IMR-90 (cell line): Measurements from ENCODE around the gene TMEM145. TPM values are rescaled to one million over a fixed set of nuclear protein-coding genes. Genes with fewer than 3 reads are reported as not detected.

Experiments
- ATAC-seq: fragments of 200-7000 bp; cut with Tn5 transposase; 2 replicates; pipeline ENCODE4 v1.9.1; 2020; ENCODE audit warnings: low read depth, mild to moderate bottlenecking, moderate library complexity
- BruUV-seq: library from RNA; stranded (reverse); fragments of 400-500 nt; replicated peaks from 2 replicates; lab custom pipeline; 2021; lab: Mats Ljungman, UMichigan
- CTCF ChIA-PET: fragments of 300-600 bp; formaldehyde crosslinking; extraction: SDS; loops from one replicate; lab custom pipeline; 2021; ENCODE audit warnings: antibody characterized with exemption; lab: Yijun Ruan, JAX
- POLR2A ChIA-PET: fragments of 300-600 bp; sonication (Branson Sonifier 250); formaldehyde crosslinking; loops from one replicate; lab custom pipeline; 2022; ENCODE audit warnings: antibody characterized with exemption; ENCODE audit not compliant: unreplicated experiment; lab: Charles Lee
- DNase-seq: peaks from one replicate; pipeline ENCODE4 v3.0.0; 2013
- H2AFZ ChIP-seq: replicated peaks from 2 replicates; pipeline ENCODE3; 2013; ENCODE audit warnings: low read length, mild to moderate bottlenecking; ENCODE audit not compliant: poor library complexity
- H2AK5ac ChIP-seq: 2 replicates; pipeline ENCODE4 v1.6.1; 2013; ENCODE audit warnings: low read depth, low read length, inconsistent platforms
- H2AK9ac ChIP-seq: replicated peaks from 2 replicates; pipeline ENCODE3; 2013; ENCODE audit warnings: mild to moderate bottlenecking, low read depth, low read length, moderate library complexity; ENCODE audit not compliant: poor library complexity
- H2BK120ac ChIP-seq: 2 replicates; pipeline ENCODE4 v1.6.1; 2013; ENCODE audit warnings: low read depth, low read length, inconsistent platforms
- H2BK15ac ChIP-seq: 3 replicates; pipeline ENCODE4 v1.6.1; 2013; ENCODE audit warnings: low read depth, low read length, inconsistent platforms
- H2BK20ac ChIP-seq: 2 replicates; pipeline ENCODE4 v1.6.1; 2013; ENCODE audit warnings: low read depth, mild to moderate bottlenecking, inconsistent platforms, low read length, moderate library complexity
- H2BK5ac ChIP-seq: 2 replicates; pipeline ENCODE4 v1.6.1; 2013; ENCODE audit warnings: mild to moderate bottlenecking, low read depth, low read length, inconsistent platforms; ENCODE audit not compliant: poor library complexity, severe bottlenecking
- H3K14ac ChIP-seq: replicated peaks from 2 replicates; pipeline ENCODE4 v1.6.1; 2013; ENCODE audit warnings: low read depth, low read length, inconsistent platforms
- H3K18ac ChIP-seq: 2 replicates; pipeline ENCODE4 v1.6.1; 2013; ENCODE audit warnings: low read depth, low read length, control low read depth
- H3K23ac ChIP-seq: 2 replicates; pipeline ENCODE4 v1.6.1; 2013; ENCODE audit warnings: low read depth, low read length, inconsistent platforms
- H3K27ac ChIP-seq: 2 replicates; pipeline ENCODE4 v1.5.1; 2013; ENCODE audit warnings: mild to moderate bottlenecking, control low read depth, low read length; ENCODE audit not compliant: insufficient read depth
- H3K27me3 ChIP-seq: 2 replicates; pipeline ENCODE4 v1.6.1; 2013; ENCODE audit warnings: low read length; ENCODE audit not compliant: control insufficient read depth, insufficient read depth
- H3K36me3 ChIP-seq: 2 replicates; pipeline ENCODE4 v1.6.1; 2013; ENCODE audit warnings: low read length, mixed read lengths; ENCODE audit not compliant: control insufficient read depth, insufficient read depth
- H3K4ac ChIP-seq: 2 replicates; pipeline ENCODE4 v1.6.1; 2013; ENCODE audit warnings: low read depth, low read length, inconsistent platforms
- H3K4me1 ChIP-seq: 2 replicates; pipeline ENCODE4 v1.6.1; 2013; ENCODE audit warnings: low read length, mixed read lengths; ENCODE audit not compliant: control insufficient read depth, insufficient read depth
- H3K4me2 ChIP-seq: 2 replicates; pipeline ENCODE4 v1.6.1; 2013; ENCODE audit warnings: low read depth, mild to moderate bottlenecking, control low read depth, low read length, moderate library complexity
- H3K4me3 ChIP-seq: 2 replicates; pipeline ENCODE4 v1.5.1; 2013; ENCODE audit warnings: low read depth, mild to moderate bottlenecking, control low read depth, low read length, moderate library complexity; ENCODE audit not compliant: insufficient read depth
- H3K56ac ChIP-seq: 2 replicates; pipeline ENCODE4 v1.6.1; 2013; ENCODE audit warnings: low read length, inconsistent platforms; ENCODE audit not compliant: insufficient read depth; ENCODE audit errors: extremely low read depth
- H3K79me1 ChIP-seq, 2 experiments: 2 replicates each; pipeline ENCODE4 v1.6.1; 2013; ENCODE audit warnings: low read length in 2 of 2, inconsistent platforms in 1 of 2, low read depth in 1 of 2
- H3K9ac ChIP-seq: 2 replicates; pipeline ENCODE4 v1.6.1; 2013; ENCODE audit warnings: low read depth, low read length, control low read depth
- H3K9me1 ChIP-seq: 2 replicates; pipeline ENCODE4 v1.6.1; 2013; ENCODE audit warnings: low read length, inconsistent platforms; ENCODE audit not compliant: insufficient read depth
- H3K9me3 ChIP-seq: 2 replicates; pipeline ENCODE4 v1.6.1; 2013; ENCODE audit warnings: low read length; ENCODE audit not compliant: control insufficient read depth, insufficient read depth
- H4K20me1 ChIP-seq: 2 replicates; pipeline ENCODE4 v1.6.1; 2013; ENCODE audit warnings: low read length, inconsistent platforms; ENCODE audit not compliant: insufficient read depth
- H4K5ac ChIP-seq: 2 replicates; pipeline ENCODE4 v1.6.1; 2013; ENCODE audit warnings: mild to moderate bottlenecking, low read depth, low read length, control low read depth
- H4K8ac ChIP-seq, 2 experiments: 2 replicates each; pipeline ENCODE4 v1.6.1; 2013; ENCODE audit warnings: low read depth in 2 of 2, low read length in 2 of 2, control low read depth in 1 of 2, inconsistent platforms in 1 of 2
- H4K91ac ChIP-seq: 2 replicates; pipeline ENCODE4 v1.6.1; 2013; ENCODE audit warnings: low read depth, low read length, inconsistent platforms; ENCODE audit not compliant: insufficient read depth
- BHLHE40 ChIP-seq: fragments of 150-350 bp; IDR thresholded peaks from 2 replicates; pipeline ENCODE4 v1.6.1; 2016; ENCODE audit warnings: mild to moderate bottlenecking, low read depth, low read length
- CEBPB ChIP-seq: IDR thresholded peaks from 2 replicates; pipeline ENCODE4 v1.6.1; 2012; ENCODE audit warnings: low read depth, low read length, improper control_type of control experiment
- CHD1 ChIP-seq: IDR thresholded peaks from 2 replicates; pipeline ENCODE4 v1.6.1; 2012; ENCODE audit warnings: low read depth, low read length, improper control_type of control experiment
- CTCF ChIP-seq: conservative IDR thresholded peaks from 2 replicates; pipeline ENCODE4 v1.5.1; 2012; ENCODE audit warnings: mild to moderate bottlenecking, low read depth, low read length, improper control_type of control experiment
- ELK1 ChIP-seq: fragments of 150-350 bp; IDR thresholded peaks from 2 replicates; pipeline ENCODE4 v1.6.1; 2016; ENCODE audit warnings: low read depth, mild to moderate bottlenecking, low read length, moderate library complexity, borderline replicate concordance
- FOS ChIP-seq: fragments of 150-350 bp; IDR thresholded peaks from 2 replicates; pipeline ENCODE4 v1.6.1; 2016; ENCODE audit warnings: low read depth, low read length
- MAFK ChIP-seq: IDR thresholded peaks from 2 replicates; pipeline ENCODE4 v1.6.1; 2012; ENCODE audit warnings: low read depth, low read length, improper control_type of control experiment
- MAZ ChIP-seq: IDR thresholded peaks from 2 replicates; pipeline ENCODE4 v1.6.1; 2012; ENCODE audit warnings: low read depth, mild to moderate bottlenecking, low read length, improper control_type of control experiment, moderate library complexity, borderline replicate concordance
- MXI1 ChIP-seq: IDR thresholded peaks from 2 replicates; pipeline ENCODE4 v1.6.1; 2012; ENCODE audit warnings: low read depth, mild to moderate bottlenecking, low read length, moderate library complexity, borderline replicate concordance
- NFE2L2 ChIP-seq: fragments of 150-350 bp; IDR thresholded peaks from 2 replicates; pipeline ENCODE4 v1.6.1; 2016; ENCODE audit warnings: low read depth, mild to moderate bottlenecking, low read length
- POLR2A ChIP-seq: IDR thresholded peaks from 2 replicates; pipeline ENCODE4 v1.6.1; 2012; ENCODE audit warnings: mild to moderate bottlenecking, low read depth, low read length
- RAD21 ChIP-seq: IDR thresholded peaks from 2 replicates; pipeline ENCODE4 v1.6.1; 2012; ENCODE audit warnings: low read length, improper control_type of control experiment
- RCOR1 ChIP-seq: IDR thresholded peaks from 2 replicates; pipeline ENCODE4 v1.6.1; 2012; ENCODE audit warnings: mild to moderate bottlenecking, low read length, improper control_type of control experiment; ENCODE audit not compliant: insufficient replicate concordance
- RFX5 ChIP-seq: IDR thresholded peaks from 2 replicates; pipeline ENCODE4 v1.8.0; 2012; ENCODE audit warnings: low read depth, mild to moderate bottlenecking, low read length, moderate library complexity
- SMC3 ChIP-seq: fragments of 150-350 bp; IDR thresholded peaks from 2 replicates; pipeline ENCODE4 v1.6.1; 2016; ENCODE audit warnings: low read depth, mild to moderate bottlenecking, antibody characterized with exemption, low read length, moderate library complexity
- USF2 ChIP-seq: fragments of 150-350 bp; IDR thresholded peaks from 2 replicates; pipeline ENCODE4 v1.6.1; 2017; ENCODE audit warnings: mild to moderate bottlenecking, antibody characterized with exemption, low read length, low read depth
- WGBS, 2 experiments: methylation state at CpG; one replicate each; pipeline versions ENCODE4 v1.1.5 to v1.1.7; 2013; ENCODE audit warnings: missing lambda C conversion rate in 2 of 2; ENCODE audit not compliant: insufficient read length in 1 of 2; ENCODE audit errors: extremely low coverage in 2 of 2; 5-methylcytosine and 5-hydroxymethylcytosine counted together
- dilution Hi-C: fragments of 300-500 bp; cut with HindIII; formaldehyde crosslinking; loops from one replicate; pipeline ENCODE4 v1.14.3; 2018; ENCODE audit warnings: low sequenced_read_pairs; ENCODE audit not compliant: unreplicated experiment
- in situ Hi-C: fragments of 300-500 bp; cut with MboI; formaldehyde crosslinking; loops from 3 replicates; pipeline ENCODE4 v1.14.3; 2019; ENCODE audit warnings: low sequenced_read_pairs, inconsistent platforms, mixed read lengths
- intact Hi-C: fragments of 100-400 bp; cut with micrococcal nuclease; formaldehyde crosslinking; loops from 2 replicates; pipeline ENCODE4 v1.10.0; 2022
- polyA plus RNA-seq, 3 experiments: library from polyadenylated mRNA; depleted of rRNA; stranded (reverse); fragments of >200 nt; gene quantifications; 2 replicates each; pipeline ENCODE4 v1.2.3, GENCODE V29; 2012; ENCODE audit warnings: low replicate concordance in 1 of 3
- total RNA-seq: library from RNA; depleted of rRNA; stranded (reverse); fragments of >200 nt; gene quantifications from 2 replicates; pipeline ENCODE4 v1.2.3, GENCODE V29; 2012

TMEM145 gene
- total and polyA plus RNA-seq, 2 of the 4 experiments (the other 2 are of a cell fraction): under 0.01 to 0.41 TPM

GRCh38 chr19:42355896-42356295, 42.8 kb downstream of the TMEM145 start:
- dilution Hi-C loops: no loop called here
- CTCF ChIA-PET: interaction anchor here (1.0 kb wide), 1 partner anchor 13 kb away, joined by 3 read pairs; no protein-coding TSS in a partner anchor
- H3K18ac ChIP-seq: no peak overlapping the region
- in situ Hi-C loops: no loop called here
- H3K56ac ChIP-seq: no peak overlapping the region
- H3K14ac ChIP-seq: no peak overlapping the region
- H2AK9ac ChIP-seq: no peak overlapping the region
- no peaks in the 10 kb centered on the region for H3K4me1 ChIP-seq
- H3K4me2 ChIP-seq: no peak overlapping the region
- no peak overlapping the region for H3K4ac ChIP-seq
- H2AK5ac ChIP-seq: no peak overlapping the region
- no peak overlapping the region for H2BK5ac ChIP-seq
- WGBS, 2 experiments: 100% methylated on average over 5 of the region's 12 CpGs; no CpG with 5 or more reads in 1 of the 2 experiments
- H3K9me3 ChIP-seq: no peaks in the 10 kb centered on the region
- ATAC-seq (no peak), DNase-seq (no peak)
- H2AFZ ChIP-seq: no peak overlapping the region
- intact Hi-C loops: no loop called here
- H2BK20ac ChIP-seq: no peak overlapping the region
- H2BK120ac ChIP-seq: no peak overlapping the region
- no peak overlapping the region for H4K8ac ChIP-seq
- H3K9ac ChIP-seq: no peak overlapping the region
- H3K23ac ChIP-seq: no peak overlapping the region
- no peak overlapping the region for H4K91ac ChIP-seq
- no peak overlapping the region for H2BK15ac ChIP-seq
- H3K27ac ChIP-seq: no peak overlapping the region
- peaks cover 35% of the 10 kb centered on the region for H3K36me3 ChIP-seq
- H3K79me1 ChIP-seq: no peaks in the 10 kb centered on the region
- H3K9me1 ChIP-seq: 0 out of 2 replicates have a peak, but pooled peaks cover 4% of the 10 kb centered on the region
- H3K4me3 ChIP-seq: no peak overlapping the region
- no peak for TF ChIP-seq USF2
- no peak for TF ChIP-seq MAZ
- no peak for TF ChIP-seq CEBPB
- TF ChIP-seq RCOR1: no peak
- no peak for TF ChIP-seq RFX5
- TF ChIP-seq MAFK: no peak
- TF ChIP-seq BHLHE40: no peak
- TF ChIP-seq MXI1: no peak
- no peak for TF ChIP-seq SMC3
- no peak for TF ChIP-seq POLR2A
- no peak for TF ChIP-seq NFE2L2
- no peak for TF ChIP-seq RAD21
- no peak for TF ChIP-seq FOS
- no peak for TF ChIP-seq ELK1
- TF ChIP-seq CHD1: no peak
- no peak for TF ChIP-seq CTCF
- BruUV-seq: TSS peak; percentile 75
- no peaks in the 10 kb centered on the region for H4K20me1 ChIP-seq
- POLR2A ChIA-PET: no interaction called here
- no peaks in the 10 kb centered on the region for H3K27me3 ChIP-seq
- no peak overlapping the region for H4K5ac ChIP-seq
